Regular cardiac myocyte (primary cell): ENCODE data around the gene ADCY10. TPM values are rescaled to one million over a fixed set of nuclear protein-coding genes. Genes with fewer than 3 reads are reported as not detected.

Experiments
- total RNA-seq: library from RNA; depleted of rRNA; stranded (reverse); fragments of >200 nt; gene quantifications from 2 replicates; pipeline ENCODE4 v1.2.3, GENCODE V29; 2014

ADCY10 gene, protein sequence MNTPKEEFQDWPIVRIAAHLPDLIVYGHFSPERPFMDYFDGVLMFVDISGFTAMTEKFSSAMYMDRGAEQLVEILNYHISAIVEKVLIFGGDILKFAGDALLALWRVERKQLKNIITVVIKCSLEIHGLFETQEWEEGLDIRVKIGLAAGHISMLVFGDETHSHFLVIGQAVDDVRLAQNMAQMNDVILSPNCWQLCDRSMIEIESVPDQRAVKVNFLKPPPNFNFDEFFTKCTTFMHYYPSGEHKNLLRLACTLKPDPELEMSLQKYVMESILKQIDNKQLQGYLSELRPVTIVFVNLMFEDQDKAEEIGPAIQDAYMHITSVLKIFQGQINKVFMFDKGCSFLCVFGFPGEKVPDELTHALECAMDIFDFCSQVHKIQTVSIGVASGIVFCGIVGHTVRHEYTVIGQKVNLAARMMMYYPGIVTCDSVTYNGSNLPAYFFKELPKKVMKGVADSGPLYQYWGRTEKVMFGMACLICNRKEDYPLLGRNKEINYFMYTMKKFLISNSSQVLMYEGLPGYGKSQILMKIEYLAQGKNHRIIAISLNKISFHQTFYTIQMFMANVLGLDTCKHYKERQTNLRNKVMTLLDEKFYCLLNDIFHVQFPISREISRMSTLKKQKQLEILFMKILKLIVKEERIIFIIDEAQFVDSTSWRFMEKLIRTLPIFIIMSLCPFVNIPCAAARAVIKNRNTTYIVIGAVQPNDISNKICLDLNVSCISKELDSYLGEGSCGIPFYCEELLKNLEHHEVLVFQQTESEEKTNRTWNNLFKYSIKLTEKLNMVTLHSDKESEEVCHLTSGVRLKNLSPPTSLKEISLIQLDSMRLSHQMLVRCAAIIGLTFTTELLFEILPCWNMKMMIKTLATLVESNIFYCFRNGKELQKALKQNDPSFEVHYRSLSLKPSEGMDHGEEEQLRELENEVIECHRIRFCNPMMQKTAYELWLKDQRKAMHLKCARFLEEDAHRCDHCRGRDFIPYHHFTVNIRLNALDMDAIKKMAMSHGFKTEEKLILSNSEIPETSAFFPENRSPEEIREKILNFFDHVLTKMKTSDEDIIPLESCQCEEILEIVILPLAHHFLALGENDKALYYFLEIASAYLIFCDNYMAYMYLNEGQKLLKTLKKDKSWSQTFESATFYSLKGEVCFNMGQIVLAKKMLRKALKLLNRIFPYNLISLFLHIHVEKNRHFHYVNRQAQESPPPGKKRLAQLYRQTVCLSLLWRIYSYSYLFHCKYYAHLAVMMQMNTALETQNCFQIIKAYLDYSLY (N-terminal part only)
- total RNA-seq: 0.19 and 0.56 TPM in 2 replicates

DNA sequence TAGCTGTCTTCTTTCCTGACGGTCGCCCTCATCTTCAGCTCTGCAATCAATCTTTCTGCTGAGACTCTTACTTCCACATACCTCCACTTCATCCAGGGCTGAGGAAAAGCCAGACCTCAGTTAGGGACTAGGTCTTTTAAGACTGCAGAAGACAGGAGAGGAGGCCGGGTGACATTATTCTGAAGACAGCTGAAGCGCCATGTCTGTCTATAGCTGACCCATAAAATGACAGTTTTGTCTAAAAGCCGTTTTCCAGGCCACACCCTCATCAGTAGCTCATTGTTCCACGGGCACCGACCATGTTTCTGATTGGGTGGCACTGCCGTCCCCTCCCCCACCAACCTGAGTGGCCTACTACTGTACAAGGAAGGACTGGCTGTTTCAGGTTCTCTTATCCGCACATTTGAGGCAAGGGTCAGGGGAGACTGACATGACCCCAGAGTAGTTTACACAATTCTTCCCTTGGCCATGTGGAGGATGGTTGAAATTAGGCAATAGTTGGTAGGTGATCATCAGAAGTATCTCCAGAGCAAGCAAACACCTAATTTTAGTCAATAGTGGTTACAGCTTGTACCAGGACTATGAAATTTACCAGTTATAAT is at the start of gene ADCY10:
Gene ADCY10 (minus strand): TSS at position 240 of the 602 bp plus-strand sequence. CDS start 8,994 bp downstream, outside the sequence.

DNA sequence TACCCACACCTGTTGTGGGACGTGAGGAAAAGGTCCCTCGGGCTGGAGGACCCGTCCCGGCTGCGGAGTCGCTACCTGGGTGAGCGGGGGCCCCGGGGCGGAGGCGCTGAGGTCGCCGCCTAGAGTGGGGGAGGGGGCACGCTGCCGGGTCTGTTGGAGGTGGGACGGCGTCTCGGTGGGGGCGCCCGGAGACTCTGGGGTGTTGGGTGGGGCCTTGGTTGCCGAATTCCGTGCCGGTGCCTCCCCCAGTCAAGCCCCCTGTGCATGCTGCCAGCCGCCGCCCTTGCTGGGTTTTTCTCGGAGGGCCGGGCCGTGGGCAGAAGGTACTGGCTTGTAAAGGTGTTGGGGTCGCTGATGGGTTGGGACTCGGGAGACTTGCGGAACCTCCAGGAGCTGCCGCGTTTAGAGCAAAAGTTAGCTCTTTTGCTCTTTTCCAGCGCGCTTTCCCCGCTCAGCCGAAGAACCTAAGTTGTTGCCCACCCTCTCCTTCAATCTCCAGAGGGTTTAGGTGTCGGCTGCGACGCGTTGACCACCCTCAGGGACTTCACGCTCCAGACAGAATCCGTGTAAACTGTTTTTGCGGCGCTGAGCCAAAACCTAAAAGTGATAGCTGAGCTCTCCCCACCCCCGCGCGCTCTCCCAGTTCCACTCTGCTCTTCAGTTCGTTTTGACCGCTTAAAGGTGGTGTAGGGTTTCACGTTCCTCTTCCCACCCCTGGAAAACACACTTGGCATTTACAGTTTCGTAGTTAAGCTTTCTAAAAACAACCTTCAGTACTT is 23.2 kb upstream of the ADCY10 start, which contains the start of gene MPC2:
Gene MPC2 (minus strand): TSS at position 143 of the 779 bp plus-strand sequence. CDS start 1,231 bp downstream, outside the sequence.

DNA sequence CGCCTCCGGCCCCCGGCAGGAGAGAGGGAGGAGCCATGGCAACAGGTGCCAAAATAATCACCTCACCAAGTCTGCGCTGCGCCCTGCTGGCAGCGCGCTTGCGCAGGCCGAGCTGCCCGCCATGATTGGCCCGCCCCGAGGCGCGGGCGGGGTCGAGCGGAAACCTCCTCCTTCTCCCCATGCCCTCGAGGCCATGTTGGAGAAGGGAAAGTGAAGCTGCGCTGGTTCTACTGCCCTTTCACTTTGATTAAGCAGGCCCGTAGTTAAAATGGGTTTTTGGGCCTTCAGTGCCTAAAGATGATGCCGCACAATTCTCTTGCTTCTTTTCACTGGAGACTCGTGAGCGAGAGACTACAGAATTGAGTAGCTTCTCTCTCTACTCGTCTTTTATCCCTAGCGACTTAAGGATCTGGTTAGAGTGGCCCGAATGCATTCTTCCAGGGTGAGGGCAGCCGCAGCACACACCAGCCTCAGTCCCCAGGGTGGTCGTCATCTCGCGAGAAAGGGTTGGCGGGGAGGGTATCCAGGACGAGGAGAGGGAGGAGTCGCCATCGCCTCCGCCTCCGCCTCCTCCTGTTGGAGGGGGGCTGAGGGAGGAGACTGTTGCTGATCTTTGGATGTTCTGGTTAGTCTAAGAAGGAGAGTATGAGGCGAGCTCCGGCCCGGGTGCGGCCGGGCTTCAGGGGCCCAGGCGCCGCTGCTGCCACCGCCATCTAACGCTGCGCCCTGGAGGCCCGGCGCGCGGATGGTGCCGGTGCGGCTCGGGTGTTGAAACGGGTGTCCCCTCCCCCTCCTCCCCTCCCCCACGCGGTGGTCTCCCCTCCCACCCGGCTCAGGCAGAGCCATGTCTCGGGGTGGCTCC is 22.4 kb upstream of the ADCY10 start, which contains the start of gene DCAF6:
Gene DCAF6 (plus strand): TSS at position 616 of the 862 bp plus-strand sequence. CDS start 229 bp downstream, at position 845.

Other genes starting within 250 kb of the ADCY10 start
- gene MPZL1, start 192.2 kb downstream of the ADCY10 start, total RNA-seq: 113 and 146 TPM in 2 replicates
- 57.5 and 82.3 TPM in 2 replicates for gene DCAF6, start 22.5 kb upstream of the ADCY10 start, total RNA-seq
- 50.7 and 58.7 TPM in 2 replicates for gene MPC2, start 22.9 kb upstream of the ADCY10 start, total RNA-seq
- 7.9 and 11.7 TPM in 2 replicates for gene GPR161, start 222.8 kb upstream of the ADCY10 start, total RNA-seq